GM18498 (cell line): ENCODE measurements around the gene CDK11B.

Experiments used
- ATAC-seq: cut with Tn5 transposase; IDR thresholded peaks from one replicate; pipeline ENCODE4 v1.9.1; 2021; ENCODE audit warnings: mild to moderate bottlenecking, moderate library complexity; ENCODE audit not compliant: unreplicated experiment

CDK11B gene

DNA sequence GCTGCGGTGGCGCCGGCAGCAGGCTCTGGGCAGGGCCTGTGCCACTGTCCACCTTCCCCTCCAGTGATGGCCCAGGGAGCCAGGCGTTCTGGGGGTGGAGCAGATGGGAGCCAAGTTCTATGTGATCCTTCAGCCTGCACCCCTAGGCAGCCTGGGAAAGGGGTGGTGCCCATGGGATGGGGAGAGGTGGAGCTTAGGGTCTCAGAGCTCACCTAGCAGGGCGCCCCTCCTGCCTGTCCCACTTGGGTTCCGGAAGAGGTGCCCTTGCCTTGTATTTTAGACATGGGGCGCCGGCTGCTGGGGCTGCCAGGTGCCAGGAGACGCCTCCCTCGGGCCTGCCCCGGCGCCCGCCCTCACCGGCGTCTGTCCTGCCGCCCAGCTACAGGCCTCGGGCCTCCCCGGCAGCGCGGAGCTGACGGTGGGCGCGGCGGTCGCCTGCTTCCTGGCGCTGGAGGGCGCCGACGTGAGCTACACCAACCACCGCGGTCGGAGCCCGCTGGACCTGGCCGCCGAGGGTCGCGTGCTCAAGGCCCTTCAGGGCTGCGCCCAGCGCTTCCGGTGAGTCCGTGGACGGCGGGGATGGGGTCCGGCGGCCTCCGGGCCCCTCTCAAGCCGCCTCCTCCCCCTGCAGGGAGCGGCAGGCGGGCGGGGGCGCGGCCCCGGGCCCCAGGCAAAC, 29.9 kb downstream of the CDK11B start:
- no peak for ATAC-seq

DNA sequence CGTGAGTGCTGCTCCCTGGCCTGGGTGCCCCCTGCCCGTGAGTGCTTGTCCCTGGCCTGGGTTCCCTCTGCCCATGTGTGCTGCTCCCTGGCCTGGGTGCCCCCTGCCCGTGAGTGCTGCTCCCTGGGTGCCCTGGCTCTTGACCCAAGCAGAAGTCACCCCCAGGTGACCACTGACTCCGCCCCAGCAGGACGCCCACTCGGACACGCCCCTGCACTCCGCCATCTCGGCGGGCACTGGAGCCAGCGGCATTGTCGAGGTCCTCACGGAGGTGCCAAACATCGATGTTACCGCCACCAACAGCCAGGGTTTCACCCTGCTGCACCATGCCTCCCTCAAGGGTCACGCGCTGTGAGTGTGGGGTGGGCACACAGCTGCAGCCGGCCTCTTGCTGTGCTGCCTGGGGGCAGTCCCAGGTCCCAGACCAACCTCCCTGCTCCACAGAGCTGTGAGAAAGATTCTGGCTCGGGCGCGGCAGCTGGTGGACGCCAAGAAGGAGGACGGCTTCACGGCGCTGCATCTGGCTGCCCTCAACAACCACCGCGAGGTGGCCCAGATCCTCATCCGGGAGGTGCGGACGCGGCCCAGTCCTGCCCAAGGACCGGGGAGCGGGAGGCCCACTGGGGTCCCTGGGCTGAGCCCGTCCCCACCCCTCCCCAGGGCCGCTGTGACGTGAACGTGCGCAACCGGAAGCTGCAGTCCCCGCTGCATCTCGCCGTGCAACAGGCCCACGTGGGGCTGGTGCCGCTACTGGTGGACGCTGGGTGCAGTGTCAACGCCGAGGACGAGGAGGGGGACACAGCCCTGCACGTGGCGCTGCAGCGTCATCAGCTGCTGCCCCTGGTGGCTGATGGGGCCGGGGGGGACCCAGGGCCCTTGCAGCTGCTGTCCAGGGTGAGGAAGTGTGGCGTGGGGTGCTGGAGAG, 30.7 kb downstream of the CDK11B start:
- ATAC-seq: no peak

DNA sequence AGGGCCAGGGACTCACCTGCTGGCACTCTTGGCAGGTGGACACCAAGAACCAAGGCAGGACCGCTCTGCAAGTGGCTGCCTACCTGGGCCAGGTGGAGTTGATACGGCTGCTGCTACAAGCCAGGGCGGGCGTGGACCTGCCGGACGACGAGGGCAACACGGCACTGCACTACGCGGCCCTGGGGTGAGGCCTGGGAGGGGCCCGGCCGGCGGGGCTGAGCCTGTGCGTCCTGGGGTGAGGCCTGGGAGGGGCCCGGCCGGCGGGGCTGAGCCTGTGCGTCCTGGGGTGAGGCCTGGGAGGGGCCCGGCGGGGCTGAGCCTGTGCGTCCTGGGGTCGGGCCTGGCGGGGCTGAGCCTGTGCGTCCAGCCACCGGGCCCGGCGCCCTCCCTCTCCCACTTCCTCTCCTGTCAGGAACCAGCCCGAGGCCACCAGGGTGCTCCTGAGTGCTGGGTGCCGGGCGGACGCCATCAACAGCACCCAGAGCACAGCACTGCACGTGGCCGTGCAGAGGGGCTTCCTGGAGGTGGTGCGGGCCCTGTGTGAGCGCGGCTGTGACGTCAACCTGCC, 31.5 kb downstream of the CDK11B start:
- no peak for ATAC-seq

GRCh38 chr1:1626207-1627141, 32.3 kb downstream of the CDK11B start:
- ATAC-seq: no peak

DNA sequence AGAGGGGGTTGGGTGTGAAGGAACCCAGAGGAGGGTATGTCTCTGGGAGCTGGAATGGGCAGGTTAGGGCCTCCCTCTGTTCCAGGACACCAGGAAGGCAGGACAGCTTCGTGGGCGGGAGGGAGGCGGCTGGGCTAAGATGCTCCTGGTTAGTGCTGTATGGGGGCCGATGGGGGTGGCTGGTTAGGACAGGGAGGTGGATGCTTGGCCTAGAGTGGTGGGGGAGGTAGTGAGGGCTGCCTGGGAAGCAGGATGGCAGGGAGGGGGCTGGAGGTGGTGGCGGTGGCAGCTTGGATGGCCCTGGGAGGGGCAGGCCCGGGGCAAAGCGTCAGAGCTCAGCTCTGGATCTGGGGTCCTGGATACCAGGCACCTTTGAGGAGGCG, 33.0 kb downstream of the CDK11B start:
- no peak for ATAC-seq

GRCh38 chr1:1625404-1625775, 33.4 kb downstream of the CDK11B start:
- no peak for ATAC-seq

GRCh38 chr1:1624443-1625403, 34.1 kb downstream of the CDK11B start:
- ATAC-seq: no peak

- no peak for ATAC-seq
Observed at GRCh38 chr1:1623631-1624442, 35.0 kb downstream of the CDK11B start.

DNA sequence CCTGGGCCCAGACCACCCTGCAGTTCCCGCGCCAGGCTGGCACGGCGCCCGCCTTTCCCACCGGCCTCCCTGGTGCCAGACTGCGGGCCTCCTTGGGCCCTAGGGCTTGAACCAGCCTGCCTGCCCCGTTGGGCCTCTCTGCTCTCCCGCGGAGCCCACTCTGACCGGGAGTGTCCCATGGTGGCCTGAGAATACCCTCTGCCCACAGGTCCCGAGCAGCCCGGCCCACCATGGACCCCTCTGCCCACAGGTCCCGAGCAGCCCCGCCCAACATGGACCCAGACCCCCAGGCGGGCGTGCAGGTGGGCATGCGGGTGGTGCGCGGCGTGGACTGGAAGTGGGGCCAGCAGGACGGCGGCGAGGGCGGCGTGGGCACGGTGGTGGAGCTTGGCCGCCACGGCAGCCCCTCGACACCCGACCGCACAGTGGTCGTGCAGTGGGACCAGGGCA, 35.6 kb downstream of the CDK11B start:
- no peak for ATAC-seq

DNA sequence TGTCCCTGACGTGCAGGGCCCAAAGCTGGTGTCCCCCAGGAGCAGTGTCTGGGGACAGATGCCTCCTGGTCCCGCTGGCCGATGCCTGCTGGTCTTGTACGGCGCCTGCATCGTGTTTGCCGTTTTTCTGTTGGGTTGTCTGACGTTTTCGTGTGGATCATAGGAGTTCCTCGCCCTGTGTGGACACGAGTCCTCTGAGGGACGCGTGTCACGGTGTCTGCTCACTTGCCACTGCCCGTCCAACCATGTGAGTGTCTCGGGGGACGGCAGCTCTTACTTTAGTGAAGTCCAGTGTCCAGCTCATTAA, 36.1 kb downstream of the CDK11B start:
- ATAC-seq: no peak

DNA sequence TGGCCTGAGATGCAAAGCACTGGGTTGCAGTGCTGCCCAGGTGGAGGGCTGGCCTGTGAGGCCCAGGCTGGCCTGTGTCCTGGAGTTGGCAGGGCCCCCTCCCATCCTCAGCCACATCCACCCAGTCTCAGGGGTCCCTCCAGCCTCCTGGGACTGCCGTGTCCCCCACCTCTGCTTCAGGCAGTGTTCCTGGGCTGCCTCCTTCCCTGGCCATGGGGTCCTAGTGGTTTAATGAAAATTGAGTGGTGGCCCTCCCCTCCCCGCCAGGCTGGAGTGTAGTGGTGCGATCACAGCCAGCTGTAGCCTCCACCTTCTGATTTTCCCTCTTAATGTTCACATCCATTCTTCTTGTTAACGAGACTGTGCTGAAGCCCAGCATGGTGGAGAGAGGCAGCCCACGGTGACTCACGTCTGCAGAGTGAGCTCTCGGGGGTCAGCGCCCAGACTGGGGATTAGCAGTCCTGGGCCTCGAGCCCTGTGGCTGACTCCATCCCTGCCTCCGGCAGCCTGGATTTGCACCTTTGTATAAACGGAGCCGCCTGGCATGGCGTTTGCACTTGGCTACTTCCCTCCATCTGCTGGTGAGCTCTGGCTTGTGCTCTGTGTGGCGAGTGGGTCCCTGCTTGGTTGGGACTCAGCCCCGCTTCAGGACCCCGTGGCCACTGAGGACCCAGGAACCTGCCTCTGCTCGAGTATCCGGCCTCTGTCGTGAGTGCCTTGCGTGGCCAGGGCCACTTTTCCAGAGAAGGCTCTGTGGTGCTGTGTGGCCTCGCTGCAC, 36.6 kb downstream of the CDK11B start:
- ATAC-seq: no peak

DNA sequence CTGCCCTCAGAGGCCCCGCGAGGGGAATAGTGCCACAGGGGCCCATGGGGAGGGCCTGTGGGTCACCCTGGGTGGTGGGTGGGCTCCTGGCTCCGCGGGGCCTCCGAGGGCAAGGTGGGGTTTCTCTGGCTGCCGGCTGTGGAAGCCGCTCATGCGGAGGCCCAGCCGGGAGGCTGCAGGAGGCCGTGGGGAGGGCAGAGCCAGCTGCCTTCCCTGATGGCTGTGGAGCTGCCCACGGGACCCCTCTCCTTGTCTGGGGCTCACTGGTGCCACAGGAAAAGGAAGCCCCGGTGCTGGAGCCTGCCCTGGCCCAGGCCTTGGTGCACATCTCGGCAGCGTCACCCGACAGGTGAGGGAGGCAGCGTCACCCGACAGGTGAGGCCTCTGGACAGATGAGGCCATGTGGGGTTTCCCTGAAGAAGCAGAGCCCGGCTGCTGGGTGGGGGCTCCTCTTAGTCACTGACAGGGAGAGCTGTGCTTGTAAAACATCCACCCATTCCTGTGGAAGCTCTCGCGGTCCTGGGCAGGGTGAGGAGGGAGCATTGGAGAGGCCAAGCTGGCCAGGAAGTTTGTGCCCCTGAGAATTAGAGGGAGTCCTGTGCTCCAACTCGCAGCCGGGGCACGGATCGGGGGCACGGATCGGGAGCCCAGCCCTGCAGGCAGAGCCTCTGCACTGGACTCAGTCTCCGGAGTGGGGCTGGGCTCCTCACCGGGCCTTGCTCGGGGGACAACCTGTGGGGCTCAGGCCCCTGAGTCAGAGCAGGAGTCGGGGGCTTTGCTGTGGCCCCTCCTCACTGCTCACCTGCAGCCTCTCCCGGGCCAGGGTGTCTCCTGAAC, 37.4 kb downstream of the CDK11B start:
- no peak for ATAC-seq

DNA sequence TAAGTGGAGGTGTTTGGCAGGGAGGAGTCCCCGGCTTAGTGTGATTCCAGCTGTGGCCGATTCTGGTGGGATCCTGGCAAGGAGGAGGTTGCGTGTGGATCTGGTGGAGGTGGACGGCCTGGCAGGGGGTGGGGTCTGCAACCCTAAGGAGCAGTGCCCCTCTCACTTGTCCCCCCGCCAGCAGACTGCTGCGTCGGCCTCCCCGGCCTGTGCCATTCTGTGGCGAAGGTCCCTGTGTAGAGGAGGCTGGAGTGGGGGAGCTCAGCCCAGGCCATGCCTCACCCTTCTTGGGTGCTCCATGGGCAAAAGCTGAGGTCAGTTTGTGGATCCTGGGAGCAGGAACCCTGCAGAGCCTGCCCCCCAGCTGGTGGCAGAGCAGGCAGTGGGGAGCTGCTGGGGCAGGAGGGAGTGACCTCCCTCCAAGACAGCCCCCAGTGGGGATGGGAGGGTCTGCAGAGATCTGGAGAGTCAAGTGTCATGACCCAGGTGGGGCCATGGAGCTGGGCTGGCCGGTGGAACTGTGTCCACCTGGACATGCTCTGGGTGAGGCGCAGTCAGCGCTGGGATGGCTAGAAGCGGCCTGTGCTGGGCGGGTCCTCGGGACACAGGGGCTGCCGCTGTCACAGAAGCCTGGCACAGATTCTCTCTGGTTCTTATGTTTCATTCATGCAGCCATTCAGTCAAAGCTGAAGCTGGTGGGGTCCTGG, 38.2 kb downstream of the CDK11B start:
- ATAC-seq: no peak

- ATAC-seq: no peak
Observed at GRCh38 chr1:1619917-1620361, 38.9 kb downstream of the CDK11B start.

DNA sequence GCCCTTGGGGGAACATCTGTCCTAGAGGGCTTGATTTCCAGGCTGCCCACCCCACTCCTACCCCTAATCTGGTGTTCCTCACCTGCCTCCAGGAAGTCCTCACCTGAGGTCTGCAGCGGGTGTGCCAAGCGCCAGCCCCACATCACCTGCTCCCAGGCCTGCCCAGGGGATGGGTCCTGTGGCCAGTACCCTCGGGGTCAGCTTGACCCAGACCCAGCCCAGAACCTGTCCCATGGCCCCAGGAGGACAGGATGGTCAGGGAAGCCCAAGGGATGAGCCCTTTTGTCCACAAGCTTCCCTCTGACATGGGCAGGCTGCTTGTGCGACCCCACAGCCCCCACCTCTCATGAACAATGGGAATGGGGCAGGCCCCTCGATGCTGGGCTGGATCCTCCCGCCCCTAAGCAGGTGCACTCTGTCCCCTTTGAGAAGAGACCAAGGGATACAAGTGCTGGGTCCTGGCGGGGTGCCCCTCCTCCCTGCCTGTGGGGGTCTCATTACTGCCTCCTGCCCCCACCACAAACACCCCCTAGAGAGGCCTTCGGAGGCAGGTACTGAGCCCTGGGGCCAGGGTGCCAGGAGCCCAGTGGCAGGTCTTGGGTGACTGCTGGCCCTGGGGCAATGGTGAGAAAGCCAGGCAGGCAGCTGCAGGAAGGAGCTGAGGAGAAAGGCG, 40.3 kb downstream of the CDK11B start:
- ATAC-seq: no peak

- ATAC-seq: no peak
Observed at GRCh38 chr1:1617925-1618324, 40.9 kb downstream of the CDK11B start.
